ELF-1 (cell line): Measurements from ENCODE around the gene FYN.

ENCODE experiments used
- DNase-seq: peaks from one replicate; pipeline ENCODE4 v3.0.0-alpha.2; 2016; ENCODE audit warnings: low read depth, low spot score

FYN gene

GRCh38 chr6:111632468-111633247 is 240.6 kb downstream of the FYN start:
- no peak for DNase-seq

GRCh38 chr6:111631903-111632460 is 241.3 kb downstream of the FYN start:
- DNase-seq, result peak; percentile 82

- no peak for DNase-seq
Observed at GRCh38 chr6:111631018-111631417, 242.2 kb downstream of the FYN start.

- DNase-seq, result no peak
Observed at GRCh38 chr6:111628142-111628850, 245.0 kb downstream of the FYN start.

DNA sequence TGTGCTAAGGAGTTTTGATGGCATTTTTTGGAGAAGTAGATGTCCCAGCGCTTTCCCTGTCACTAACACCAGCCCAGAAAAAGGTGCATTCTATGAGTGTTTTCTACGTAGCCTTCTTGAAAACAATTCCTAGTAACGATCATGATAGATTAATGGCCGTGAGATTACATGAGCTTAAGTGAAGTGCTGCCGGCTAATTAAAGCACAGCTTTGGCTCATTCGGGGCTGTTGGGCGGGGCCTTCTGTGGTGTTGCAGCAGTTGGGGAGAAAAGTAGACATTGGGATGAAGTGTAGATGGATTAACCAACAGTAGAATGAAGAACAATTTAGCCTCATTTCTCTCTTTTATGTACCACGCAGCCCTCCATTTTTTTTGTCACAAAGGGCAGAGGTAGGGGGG is 246.8 kb downstream of the FYN start:
- DNase-seq, result no peak

DNA sequence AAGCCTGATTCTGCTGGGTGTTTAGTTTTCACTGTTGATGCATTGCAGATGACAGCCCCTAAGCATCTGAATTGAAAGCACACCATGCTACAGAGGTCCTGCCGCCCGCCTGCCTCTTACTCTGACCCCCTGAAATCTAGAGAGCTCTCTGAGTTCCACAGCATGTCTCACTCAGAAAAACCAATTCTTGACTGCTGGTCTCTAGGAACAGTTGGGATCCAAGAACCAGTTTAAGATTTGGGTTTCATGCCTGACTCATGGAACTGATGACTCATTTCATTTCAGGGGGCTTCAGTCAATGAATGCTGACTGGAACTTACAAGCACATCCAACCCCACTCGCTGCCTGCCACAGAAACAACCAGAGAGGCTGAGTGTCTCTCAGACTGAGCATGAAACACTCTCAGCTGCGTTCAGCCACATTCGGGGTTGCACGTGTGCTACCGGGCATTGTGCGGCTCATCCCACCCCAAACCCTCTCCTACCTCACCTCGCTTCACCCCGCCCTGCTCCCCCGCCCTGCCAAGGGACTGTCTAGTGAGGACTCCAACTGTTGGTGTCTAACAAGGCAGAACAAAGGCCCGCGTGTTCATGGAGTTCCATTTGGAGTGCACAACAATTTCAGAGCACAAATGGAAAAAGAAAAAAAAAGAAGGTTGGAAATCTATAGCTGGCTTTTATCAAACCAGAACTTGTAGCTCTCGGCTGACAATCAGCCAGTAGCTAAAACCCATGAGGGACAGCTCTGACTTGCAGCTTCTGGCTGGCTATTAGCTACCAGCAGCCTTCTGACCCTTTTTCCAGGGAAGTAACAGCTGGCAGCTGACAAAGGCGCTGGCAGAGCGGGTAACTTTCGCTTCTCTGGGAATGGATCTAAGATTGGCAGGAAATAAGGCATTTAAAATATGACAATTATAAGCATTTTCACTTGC is 247.5 kb downstream of the FYN start:
- DNase-seq, result no peak

DNA sequence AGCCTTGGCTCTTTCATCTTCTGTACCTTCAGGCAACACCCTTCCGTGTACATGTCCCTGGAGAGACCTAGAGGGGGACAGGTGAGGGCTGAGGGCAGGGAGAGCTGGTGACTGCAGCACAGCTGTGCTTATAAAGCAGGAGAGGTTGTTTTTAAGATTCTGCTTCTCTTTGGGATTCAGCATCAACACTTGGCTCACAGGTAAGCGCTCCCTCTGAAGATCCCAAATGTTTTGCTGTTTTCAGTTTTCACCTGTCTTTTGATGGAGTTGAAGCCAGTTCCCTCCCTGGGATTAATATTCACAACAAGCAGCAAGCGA is 248.2 kb downstream of the FYN start:
- DNase-seq, result no peak

GRCh38 chr6:111624401-111625098 is 248.7 kb downstream of the FYN start:
- no peak for DNase-seq

GRCh38 chr6:111623046-111623718 is 250.1 kb downstream of the FYN start:
- no peak for DNase-seq

GRCh38 chr6:111620169-111620568 is 253.1 kb downstream of the FYN start:
- DNase-seq, result no peak

- DNase-seq, result no peak
Observed at GRCh38 chr6:111618407-111618806, 254.8 kb downstream of the FYN start.

- no peak for DNase-seq
Observed at GRCh38 chr6:111617149-111617548, 256.1 kb downstream of the FYN start.

DNA sequence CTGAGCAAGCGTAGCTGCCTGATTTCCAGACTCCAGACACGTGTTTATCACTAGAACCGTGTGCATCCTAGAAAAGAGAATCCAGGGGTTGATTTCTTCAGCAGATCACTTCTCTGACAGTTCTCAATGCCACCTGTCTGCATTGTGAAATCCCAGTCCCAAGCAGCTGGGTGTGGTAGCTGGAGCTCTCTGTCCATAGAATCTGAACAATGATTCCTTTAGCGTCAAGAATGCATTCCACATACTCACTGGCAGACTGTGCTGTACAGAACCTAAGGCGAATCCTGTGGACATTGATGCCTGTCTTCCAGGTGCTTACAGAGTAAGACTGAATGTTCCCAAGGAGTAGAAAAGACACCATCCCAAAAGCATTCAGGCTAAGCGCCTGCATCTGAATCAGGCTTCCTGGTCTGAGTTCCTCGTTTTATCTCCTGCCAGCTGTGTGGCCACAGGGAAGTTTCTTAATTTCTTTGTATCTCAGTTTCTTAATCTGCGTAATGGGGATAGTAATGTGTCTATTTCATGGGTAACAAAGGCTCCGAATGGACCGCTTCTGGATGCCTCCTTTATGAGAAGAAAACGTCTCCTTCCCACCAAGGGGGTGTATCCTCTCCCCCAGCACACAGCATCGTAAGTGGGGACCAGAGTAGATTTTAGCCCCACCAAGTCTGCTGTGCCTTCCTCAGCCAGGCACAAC is 257.2 kb downstream of the FYN start:
- DNase-seq, result no peak

- DNase-seq, result peak; percentile 49
Observed at GRCh38 chr6:111614833-111615582, 258.2 kb downstream of the FYN start.

DNA sequence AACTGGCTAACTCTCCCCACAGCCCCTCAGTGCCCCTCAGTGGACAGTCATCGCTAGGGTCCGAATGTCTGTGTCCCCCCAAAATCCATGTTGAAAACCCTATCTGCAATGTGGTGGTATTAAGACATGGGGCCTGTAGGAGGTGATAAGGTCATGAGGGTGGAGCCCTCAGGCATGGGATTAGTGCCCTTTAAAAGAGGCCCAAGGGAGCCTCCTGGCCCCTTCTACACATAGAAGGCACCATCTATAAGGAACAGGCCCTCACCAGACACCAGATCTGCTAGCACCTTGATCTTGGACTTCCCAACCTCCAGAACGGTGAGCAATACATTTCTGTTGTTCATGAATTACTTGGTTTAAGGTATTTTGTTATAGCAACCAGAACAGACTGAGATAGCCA is 260.9 kb downstream of the FYN start:
- DNase-seq, result no peak

- DNase-seq, result no peak
Observed at GRCh38 chr6:111610548-111611172, 262.6 kb downstream of the FYN start.
